ENCODE results near the gene SPTBN5. TPM values are rescaled to one million over a fixed set of nuclear protein-coding genes. Genes with fewer than 3 reads are reported as not detected.

Gene SPTBN5
- total RNA-seq, 1 experiment from 2014 or later, result 3.2 TPM

DNA sequence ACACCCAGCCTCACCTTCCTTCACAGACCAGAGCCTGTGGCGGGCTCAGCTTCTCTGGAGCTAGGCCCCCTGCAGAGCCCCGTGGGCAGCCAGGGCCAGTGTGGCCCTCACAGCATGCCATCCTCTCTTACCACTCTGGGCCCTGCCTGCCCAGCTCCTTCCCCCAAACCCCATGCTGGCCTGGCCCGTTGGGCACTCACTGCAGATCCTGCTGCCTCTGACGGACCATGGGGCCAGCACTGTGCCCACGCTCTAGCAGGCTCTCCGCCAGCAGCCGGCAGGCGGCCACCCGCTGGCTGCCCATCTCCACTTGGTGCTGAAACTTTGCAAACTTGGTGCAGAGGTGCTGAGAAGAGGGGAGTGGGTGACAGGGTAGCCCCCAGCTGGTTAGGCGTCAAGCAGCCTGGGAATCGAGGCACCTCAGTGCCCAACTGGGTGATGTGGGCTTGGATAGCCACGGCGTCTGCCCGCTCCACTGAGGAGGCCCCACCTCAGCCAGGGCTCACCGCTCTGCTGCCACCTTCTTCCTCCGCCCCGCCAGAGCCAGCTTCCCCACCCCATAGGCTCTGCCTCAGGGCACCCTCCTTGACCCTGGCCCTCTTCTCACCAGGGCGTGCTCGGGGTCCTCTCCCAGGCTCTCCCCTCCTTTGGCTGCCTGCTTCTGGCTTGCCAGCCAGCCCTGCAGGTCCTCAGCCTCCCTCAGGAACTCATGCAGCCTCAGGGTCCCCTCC, 22.5 kb downstream of the SPTBN5 start:
- H3K27ac ChIP-seq (ENCODE audit: low read depth, low read length, poor library complexity, severe bottlenecking), result no peak overlapping the region
- DNase-seq (ENCODE audit: low spot score), result no peak
- H3K36me3 ChIP-seq (ENCODE audit: insufficient read depth, low read length, poor library complexity, severe bottlenecking), result no peaks in the 10 kb centered on the region
- H3K4me1 ChIP-seq (ENCODE audit: insufficient read depth, low read length, poor library complexity, severe bottlenecking), result no peaks in the 10 kb centered on the region
- no peaks in the 10 kb centered on the region for H3K9me3 ChIP-seq (ENCODE audit: low read depth, low read length, poor library complexity, severe bottlenecking)
- CTCF ChIA-PET, result no interaction called here
- no peak overlapping the region for H3K4me3 ChIP-seq (ENCODE audit: low read depth, low read length, poor library complexity, severe bottlenecking)
- POLR2A ChIA-PET (ENCODE audit: low non-redundant PET), result interaction anchor here (0.6 kb wide), 1 partner anchor 406 kb away, joined by 5 read pairs; no protein-coding TSS in a partner anchor
- no peaks in the 10 kb centered on the region for H3K27me3 ChIP-seq (replicated peaks; ENCODE audit: insufficient read depth, low read depth, low read length, poor library complexity)
- intact Hi-C loops (cut with micrococcal nuclease; ENCODE audit: unreplicated experiment), result no loop called here
- no TSS peak for BruUV-seq (replicated peaks)
- TF ChIP-seq EZH2 (IDR thresholded peaks at IDR 0.05; ENCODE audit: borderline replicate concordance, low read depth, low read length, poor library complexity, severe bottlenecking), result no peak
- TF ChIP-seq, protein P1, sequence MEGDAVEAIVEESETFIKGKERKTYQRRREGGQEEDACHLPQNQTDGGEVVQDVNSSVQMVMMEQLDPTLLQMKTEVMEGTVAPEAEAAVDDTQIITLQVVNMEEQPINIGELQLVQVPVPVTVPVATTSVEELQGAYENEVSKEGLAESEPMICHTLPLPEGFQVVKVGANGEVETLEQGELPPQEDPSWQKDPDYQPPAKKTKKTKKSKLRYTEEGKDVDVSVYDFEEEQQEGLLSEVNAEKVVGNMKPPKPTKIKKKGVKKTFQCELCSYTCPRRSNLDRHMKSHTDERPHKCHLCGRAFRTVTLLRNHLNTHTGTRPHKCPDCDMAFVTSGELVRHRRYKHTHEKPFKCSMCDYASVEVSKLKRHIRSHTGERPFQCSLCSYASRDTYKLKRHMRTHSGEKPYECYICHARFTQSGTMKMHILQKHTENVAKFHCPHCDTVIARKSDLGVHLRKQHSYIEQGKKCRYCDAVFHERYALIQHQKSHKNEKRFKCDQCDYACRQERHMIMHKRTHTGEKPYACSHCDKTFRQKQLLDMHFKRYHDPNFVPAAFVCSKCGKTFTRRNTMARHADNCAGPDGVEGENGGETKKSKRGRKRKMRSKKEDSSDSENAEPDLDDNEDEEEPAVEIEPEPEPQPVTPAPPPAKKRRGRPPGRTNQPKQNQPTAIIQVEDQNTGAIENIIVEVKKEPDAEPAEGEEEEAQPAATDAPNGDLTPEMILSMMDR (conservative IDR thresholded peaks at IDR 0.05; ENCODE audit: low read depth, low read length), result no peak

DNA sequence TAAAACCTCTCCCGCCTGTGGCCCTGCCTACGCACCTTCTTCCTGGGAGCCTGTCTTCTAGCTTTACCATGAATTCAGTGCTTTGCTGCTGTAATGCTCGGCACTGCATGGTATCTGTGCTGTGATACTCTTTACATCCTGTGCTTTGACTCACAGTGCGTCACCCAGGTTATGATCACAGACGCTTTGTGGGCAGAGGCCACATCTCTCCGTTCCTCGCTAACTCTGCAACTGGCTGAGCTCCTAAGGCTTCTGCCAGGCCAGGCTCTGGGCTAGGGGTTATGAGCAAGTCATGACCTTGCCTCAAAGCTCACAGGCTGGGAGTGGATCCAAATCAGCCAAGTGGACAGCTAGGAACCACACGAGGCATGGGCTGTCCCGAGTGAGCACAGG, 23.2 kb downstream of the SPTBN5 start:
- CTCF ChIA-PET, result no interaction called here
- DNase-seq (ENCODE audit: low spot score), result no peak
- Histone ChIP-seq H3K27ac (ENCODE audit: low read depth, low read length, poor library complexity, severe bottlenecking) (no peak overlapping the region), H3K9me3 (ENCODE audit: low read depth, low read length, poor library complexity, severe bottlenecking) (no peaks in the 10 kb centered on the region), H3K36me3 (ENCODE audit: insufficient read depth, low read length, poor library complexity, severe bottlenecking) (no peaks in the 10 kb centered on the region), H3K27me3 (replicated peaks; ENCODE audit: insufficient read depth, low read depth, low read length, poor library complexity) (no peaks in the 10 kb centered on the region), H3K4me1 (ENCODE audit: insufficient read depth, low read length, poor library complexity, severe bottlenecking) (no peaks in the 10 kb centered on the region), H3K4me3 (ENCODE audit: low read depth, low read length, poor library complexity, severe bottlenecking) (no peak overlapping the region)
- no peak for TF ChIP-seq EZH2 (IDR thresholded peaks at IDR 0.05; ENCODE audit: borderline replicate concordance, low read depth, low read length, poor library complexity, severe bottlenecking)
- TF ChIP-seq, protein P1 (conservative IDR thresholded peaks at IDR 0.05; ENCODE audit: low read depth, low read length), result no peak
- POLR2A ChIA-PET (ENCODE audit: low non-redundant PET), result interaction anchor here (0.6 kb wide), 1 partner anchor 405 kb away, joined by 5 read pairs; no protein-coding TSS in a partner anchor
- no TSS peak for BruUV-seq (replicated peaks)
- intact Hi-C loops (cut with micrococcal nuclease; ENCODE audit: unreplicated experiment), result no loop called here

DNA sequence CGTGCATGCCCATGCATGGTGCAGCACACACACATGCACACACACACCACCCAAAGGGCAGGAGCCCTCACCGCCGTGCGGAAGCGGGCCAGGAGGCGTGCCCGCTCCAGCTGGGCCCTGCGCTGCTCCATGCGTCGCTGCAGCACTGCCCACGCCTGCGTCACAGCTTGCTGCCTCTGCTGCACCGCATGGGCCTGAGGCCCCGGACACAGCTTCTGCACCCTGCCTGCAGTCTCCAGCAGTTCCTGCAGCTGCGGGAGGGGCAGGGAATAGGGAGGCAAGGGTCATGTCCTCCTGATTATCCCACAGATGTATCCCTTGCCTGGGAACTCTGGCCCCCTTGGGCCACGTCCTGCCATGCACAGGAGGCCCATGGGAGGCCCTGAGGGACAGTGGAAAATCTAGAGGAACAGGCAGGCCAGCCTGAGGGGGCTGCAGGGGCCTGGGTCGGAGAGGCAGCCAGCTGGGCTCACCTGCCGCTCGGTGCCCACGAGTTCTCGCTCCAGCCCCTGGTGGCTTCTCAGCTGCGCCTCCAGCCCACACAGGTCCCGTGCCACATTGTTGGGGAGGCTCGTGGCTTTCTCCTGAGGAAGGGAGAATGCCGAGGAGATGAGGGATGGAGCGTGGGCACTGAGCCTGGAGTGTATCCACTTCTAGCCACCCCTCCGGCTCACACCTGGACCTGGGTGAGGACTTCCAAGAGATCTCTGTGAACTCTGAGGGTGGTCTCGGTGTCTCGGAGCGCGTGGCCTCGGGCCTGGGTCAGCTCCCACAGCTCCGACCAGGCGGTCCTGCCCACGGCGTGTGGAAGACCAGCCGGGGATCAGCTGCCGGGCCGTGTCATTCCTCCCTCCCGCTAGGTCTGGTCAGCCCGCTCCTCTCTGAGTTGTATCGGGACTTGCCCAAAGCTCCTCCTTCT, 23.8 kb downstream of the SPTBN5 start:
- CTCF ChIA-PET, result no interaction called here
- H3K27ac ChIP-seq (ENCODE audit: low read depth, low read length, poor library complexity, severe bottlenecking), result no peak overlapping the region
- intact Hi-C loops (cut with micrococcal nuclease; ENCODE audit: unreplicated experiment), result no loop called here
- no TSS peak for BruUV-seq (replicated peaks)
- no peaks in the 10 kb centered on the region for H3K36me3 ChIP-seq (ENCODE audit: insufficient read depth, low read length, poor library complexity, severe bottlenecking)
- DNase-seq (ENCODE audit: low spot score), result no peak
- H3K9me3 ChIP-seq (ENCODE audit: low read depth, low read length, poor library complexity, severe bottlenecking), result no peaks in the 10 kb centered on the region
- POLR2A ChIA-PET (ENCODE audit: low non-redundant PET), result no interaction called here
- H3K27me3 ChIP-seq (replicated peaks; ENCODE audit: insufficient read depth, low read depth, low read length, poor library complexity), result no peaks in the 10 kb centered on the region
- TF ChIP-seq, protein P1 (conservative IDR thresholded peaks at IDR 0.05; ENCODE audit: low read depth, low read length), result no peak
- no peak for TF ChIP-seq EZH2 (IDR thresholded peaks at IDR 0.05; ENCODE audit: borderline replicate concordance, low read depth, low read length, poor library complexity, severe bottlenecking)
- H3K4me1 ChIP-seq (ENCODE audit: insufficient read depth, low read length, poor library complexity, severe bottlenecking), result no peaks in the 10 kb centered on the region
- no peak overlapping the region for H3K4me3 ChIP-seq (ENCODE audit: low read depth, low read length, poor library complexity, severe bottlenecking)

Measured in A673 (cell line).